Testis (tissue), 3 donors: ENCODE data around the gene ZDHHC24. TPM values are rescaled to one million over a fixed set of nuclear protein-coding genes. Genes with fewer than 3 reads are reported as not detected.

ENCODE experiments used
- DNase-seq: peaks from one replicate; pipeline ENCODE4 v3.0.0-alpha.2; 2019
- H3K27ac ChIP-seq, 2 donors: fragments of 200-600 bp; sonication (generic); one replicate each; pipeline ENCODE4 v1.5.1; 2019
- H3K27me3 ChIP-seq: fragments of 200-600 bp; sonication (generic); one replicate; pipeline ENCODE4 v1.5.1; 2019
- H3K36me3 ChIP-seq: fragments of 200-600 bp; sonication (generic); one replicate; pipeline ENCODE4 v1.5.1; 2017; ENCODE audit warnings: low read depth; ENCODE audit errors: missing control alignments
- H3K4me1 ChIP-seq: fragments of 200-600 bp; sonication (generic); one replicate; pipeline ENCODE4 v1.5.1; 2019
- H3K4me3 ChIP-seq, 2 donors: fragments of 200-600 bp; sonication (generic); one replicate each; pipeline ENCODE4 v1.5.1; 2017 to 2019
- H3K9me3 ChIP-seq: fragments of 200-600 bp; sonication (generic); one replicate; pipeline ENCODE4 v1.5.1; 2017
- POLR2A ChIP-seq: fragments of 450-650 bp; IDR thresholded peaks from one replicate; pipeline ENCODE4 v1.6.1; 2017; ENCODE audit warnings: antibody characterized with exemption, mild to moderate bottlenecking, moderate library complexity
- WGBS, 2 donors: methylation state at CpG; one replicate each; pipeline ENCODE4 v1.1.5; 2018; 5-methylcytosine and 5-hydroxymethylcytosine counted together
- intact Hi-C: fragments of 100-400 bp; cut with DNase I; formaldehyde crosslinking; loops from one replicate; pipeline ENCODE4 v1.15.1; 2023; ENCODE audit warnings: low total_unique reads
- polyA plus RNA-seq: library from polyadenylated mRNA; stranded (reverse); fragments of 350-450 nt; fragmentation: Illumina TruSeq; extraction: RNeasy Lipid Tissue Mini Kit (QIAGEN cat#74804); gene quantifications from one replicate; pipeline ENCODE4 v1.2.3, GENCODE V29; 2014; ENCODE audit warnings: low read depth, low replicate concordance; ENCODE audit not compliant: insufficient read depth
- total RNA-seq, 2 donors: library from RNA; depleted of rRNA; stranded (reverse); fragments of >200 nt; gene quantifications; one replicate each; pipeline ENCODE4 v1.2.3, GENCODE V29; 2016
- TF ChIP-seq, protein P1 (sequence below), 3 experiments: fragments of 450-650 bp in 2 of 3; fragments of 200-600 bp in 1 of 3; sonication (generic) in 1 of 3; IDR thresholded peaks; one replicate each; pipeline ENCODE4 v1.5.1; 2016 to 2019; ENCODE audit warnings: antibody characterized with exemption in 3 of 3, mild to moderate bottlenecking in 2 of 3, moderate library complexity in 1 of 3

ZDHHC24 gene
- total and polyA plus RNA-seq, 3 donors from 2014 or later, result 9.2 to 23.3 (median 20.7) TPM

DNA sequence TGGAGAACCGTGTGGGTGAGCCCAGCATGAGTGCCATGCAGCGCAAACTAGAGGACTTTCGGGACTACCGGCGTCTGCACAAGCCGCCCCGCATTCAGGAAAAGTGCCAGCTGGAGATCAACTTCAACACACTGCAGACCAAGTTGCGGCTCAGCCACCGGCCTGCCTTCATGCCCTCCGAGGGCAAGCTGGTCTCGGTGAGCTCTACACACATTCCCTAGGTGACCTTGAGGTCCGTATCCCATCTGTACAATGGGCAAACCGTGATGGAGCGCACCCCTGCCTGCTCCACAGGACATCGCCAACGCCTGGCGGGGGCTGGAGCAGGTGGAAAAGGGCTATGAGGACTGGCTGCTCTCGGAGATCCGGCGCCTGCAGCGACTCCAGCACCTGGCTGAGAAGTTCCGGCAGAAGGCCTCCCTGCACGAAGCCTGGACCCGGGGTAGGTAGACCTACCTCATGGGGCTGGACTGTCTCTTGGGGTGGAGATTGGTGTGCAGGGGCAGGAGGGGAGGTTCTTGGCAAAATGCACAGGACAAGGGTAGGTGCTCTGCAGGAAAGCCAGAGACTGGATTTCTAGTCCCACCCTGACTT lies 12.0 kb upstream of the ZDHHC24 start:
- no peak for TF ChIP-seq POLR2A
- TF ChIP-seq, protein P1, sequence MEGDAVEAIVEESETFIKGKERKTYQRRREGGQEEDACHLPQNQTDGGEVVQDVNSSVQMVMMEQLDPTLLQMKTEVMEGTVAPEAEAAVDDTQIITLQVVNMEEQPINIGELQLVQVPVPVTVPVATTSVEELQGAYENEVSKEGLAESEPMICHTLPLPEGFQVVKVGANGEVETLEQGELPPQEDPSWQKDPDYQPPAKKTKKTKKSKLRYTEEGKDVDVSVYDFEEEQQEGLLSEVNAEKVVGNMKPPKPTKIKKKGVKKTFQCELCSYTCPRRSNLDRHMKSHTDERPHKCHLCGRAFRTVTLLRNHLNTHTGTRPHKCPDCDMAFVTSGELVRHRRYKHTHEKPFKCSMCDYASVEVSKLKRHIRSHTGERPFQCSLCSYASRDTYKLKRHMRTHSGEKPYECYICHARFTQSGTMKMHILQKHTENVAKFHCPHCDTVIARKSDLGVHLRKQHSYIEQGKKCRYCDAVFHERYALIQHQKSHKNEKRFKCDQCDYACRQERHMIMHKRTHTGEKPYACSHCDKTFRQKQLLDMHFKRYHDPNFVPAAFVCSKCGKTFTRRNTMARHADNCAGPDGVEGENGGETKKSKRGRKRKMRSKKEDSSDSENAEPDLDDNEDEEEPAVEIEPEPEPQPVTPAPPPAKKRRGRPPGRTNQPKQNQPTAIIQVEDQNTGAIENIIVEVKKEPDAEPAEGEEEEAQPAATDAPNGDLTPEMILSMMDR (IDR thresholded peaks at IDR 0.05), result no peak
- WGBS, 2 donors, result 93 to 96% methylated on average over 12 to 24 of the region's 24 CpGs
- intact Hi-C loops, result no loop called here

GRCh38 chr11:66556086-66556485 lies 10.2 kb upstream of the ZDHHC24 start:
- intact Hi-C loops, result no loop called here
- no peak for TF ChIP-seq POLR2A
- TF ChIP-seq, protein P1 (IDR thresholded peaks at IDR 0.05), result no peak
- H3K4me3 ChIP-seq, result no peak overlapping the region
- H3K36me3 ChIP-seq, result no peaks in the 10 kb centered on the region
- H3K27ac ChIP-seq, result no peak overlapping the region
- 89 to 90% methylated on average over 6 to 7 of the region's 7 CpGs for WGBS, 2 donors
- H3K9me3 ChIP-seq, result no peaks in the 10 kb centered on the region
- DNase-seq, result no peak
- H3K27me3 ChIP-seq, result no peaks in the 10 kb centered on the region
- peaks cover 7% of the 10 kb centered on the region for H3K4me1 ChIP-seq

More for the DNA sequence above, 12.0 kb upstream of the ZDHHC24 start:
- Histone ChIP-seq H3K4me1 (peaks cover 7% of the 10 kb centered on the region), H3K27ac (no peak overlapping the region), H3K4me3 (no peak overlapping the region), H3K27me3 (no peaks in the 10 kb centered on the region), H3K36me3 (no peaks in the 10 kb centered on the region), H3K9me3 (no peaks in the 10 kb centered on the region)
- no peak for DNase-seq

DNA sequence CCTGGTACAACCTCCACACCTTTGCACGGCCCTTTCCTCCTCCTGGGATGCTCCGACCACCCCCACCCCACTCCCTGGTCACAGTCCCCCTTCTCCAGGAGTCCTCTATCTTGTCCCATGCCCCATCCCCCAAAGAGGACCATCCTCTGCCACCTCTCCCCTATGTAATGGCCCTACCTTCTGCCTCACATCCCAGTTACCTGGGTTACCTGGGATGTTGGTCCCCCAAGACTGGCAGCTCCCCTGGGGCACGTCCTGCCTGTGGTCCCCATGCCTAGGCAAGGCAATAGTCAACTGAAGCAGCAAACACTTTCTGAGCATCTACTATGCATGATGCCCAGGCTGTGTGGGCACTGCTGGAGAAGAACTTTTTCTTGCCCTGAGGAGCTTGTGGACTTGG lies 9.6 kb upstream of the ZDHHC24 start:
- intact Hi-C loops, result no loop called here

DNA sequence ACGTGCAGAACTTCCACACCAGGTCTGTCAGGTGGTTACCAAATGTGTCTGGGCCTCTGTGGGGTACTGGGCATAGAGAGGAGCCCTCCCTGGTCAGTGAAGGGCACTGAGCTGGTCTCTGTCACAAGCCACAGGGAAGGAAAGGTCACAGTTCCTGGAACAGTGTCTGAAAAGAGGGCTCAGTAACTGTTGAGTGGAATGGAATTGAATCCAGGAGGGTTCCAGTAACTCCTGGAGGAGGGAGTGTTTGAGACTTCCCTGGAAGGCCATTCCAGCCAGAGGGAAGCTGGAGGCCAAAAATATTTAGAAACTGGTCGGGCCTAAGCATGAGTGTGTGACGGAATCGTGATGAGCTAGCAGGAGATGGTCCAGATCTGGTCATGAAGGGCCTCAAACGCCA lies 8.8 kb upstream of the ZDHHC24 start:
- Histone ChIP-seq H3K4me3 (no peak overlapping the region), H3K36me3 (no peaks in the 10 kb centered on the region), H3K9me3 (no peaks in the 10 kb centered on the region), H3K27me3 (no peaks in the 10 kb centered on the region), H3K4me1 (peaks cover 7% of the 10 kb centered on the region), H3K27ac (no peak overlapping the region)
- DNase-seq, result no peak
- intact Hi-C loops, result no loop called here
- 82 to 90% methylated on average over 5 of the region's 5 CpGs for WGBS, 2 donors
- TF ChIP-seq, protein P1 (IDR thresholded peaks at IDR 0.05), result no peak
- no peak for TF ChIP-seq POLR2A

More for the DNA sequence above, 9.6 kb upstream of the ZDHHC24 start:
- Histone ChIP-seq H3K4me3 (no peak overlapping the region), H3K27me3 (no peaks in the 10 kb centered on the region), H3K36me3 (no peaks in the 10 kb centered on the region), H3K4me1 (peaks cover 7% of the 10 kb centered on the region), H3K9me3 (no peaks in the 10 kb centered on the region), H3K27ac (no peak overlapping the region)
- DNase-seq, result no peak
- TF ChIP-seq, protein P1 (IDR thresholded peaks at IDR 0.05), result no peak
- no peak for TF ChIP-seq POLR2A
- 79 to 84% methylated on average over 3 of the region's 3 CpGs for WGBS, 2 donors

- DNase-seq, result no peak
- Histone ChIP-seq H3K27me3 (no peaks in the 10 kb centered on the region), H3K4me1 (peaks cover 7% of the 10 kb centered on the region), H3K4me3 (no peak overlapping the region), H3K9me3 (no peaks in the 10 kb centered on the region), H3K27ac (no peak overlapping the region), H3K36me3 (no peaks in the 10 kb centered on the region)
- intact Hi-C loops, result no loop called here
- TF ChIP-seq, protein P1 (IDR thresholded peaks at IDR 0.05), result no peak
- no peak for TF ChIP-seq POLR2A
- 92 to 98% methylated on average over 4 of the region's 4 CpGs for WGBS, 2 donors
Observed at GRCh38 chr11:66550887-66551286, 5.0 kb upstream of the ZDHHC24 start.
